ENCODE results near the gene HSPA2.

DNA sequence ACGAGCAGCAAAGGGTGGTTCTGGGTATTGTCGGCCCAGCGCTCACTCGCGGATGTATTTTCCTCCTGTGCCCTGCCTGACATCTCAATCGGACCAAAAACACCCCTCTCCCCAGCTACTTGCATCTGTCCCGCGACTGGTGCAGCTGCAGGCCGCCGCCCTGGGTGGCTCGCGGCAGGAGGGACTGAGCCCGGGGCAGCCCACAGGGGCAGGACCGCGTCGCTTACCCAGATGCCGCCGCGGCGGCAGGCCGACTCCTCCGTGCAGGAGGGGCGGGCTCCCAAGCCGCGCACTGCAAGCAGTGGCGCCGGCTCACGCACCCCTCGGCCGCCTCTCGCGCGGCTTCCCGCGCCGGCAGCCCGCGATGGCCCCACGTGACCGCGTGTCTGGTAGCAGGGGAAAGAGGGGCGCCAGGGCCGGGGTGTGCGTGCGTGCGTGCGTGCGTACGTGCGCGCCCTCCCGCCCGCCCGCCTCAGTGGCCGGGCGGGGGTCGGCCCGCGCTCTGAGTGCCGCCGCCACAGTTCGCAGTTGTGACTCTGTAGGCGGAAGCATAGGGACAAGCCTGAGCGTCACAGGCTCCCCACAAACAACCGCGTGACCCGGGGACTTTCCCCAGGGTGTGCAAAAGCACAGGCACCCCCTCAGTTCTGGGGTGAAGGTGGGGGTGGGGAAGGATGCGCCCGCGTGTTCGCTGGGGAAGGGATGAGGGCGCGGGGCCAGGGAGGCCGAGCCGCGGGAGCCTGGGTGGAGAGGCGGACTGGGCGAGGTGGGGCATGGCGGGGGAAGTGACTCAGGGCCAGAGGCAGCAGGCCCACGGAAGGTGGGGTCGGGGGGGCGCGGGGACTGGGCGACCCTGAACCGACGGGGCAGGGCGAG lies 36.9 kb upstream of the HSPA2 start, which contains the start of gene ZBTB25:
- no peak for TF ChIP-seq YY1 (IDR thresholded peaks at IDR 0.05; ENCODE audit: insufficient read depth, insufficient read length)
- TF ChIP-seq ZNF274 (IDR thresholded peaks at IDR 0.05; ENCODE audit: low read depth, low read length): no peak
- TF ChIP-seq SUZ12 (IDR thresholded peaks at IDR 0.05; ENCODE audit: extremely low read depth, insufficient read depth, insufficient read length): no peak
